HFF-Myc (cell line): ENCODE measurements around the gene JMJD7.

Source experiments
- DNase-seq: peaks from one replicate; pipeline ENCODE4 v3.0.0-alpha.2; 2011; ENCODE audit warnings: low read depth; ENCODE audit errors: extremely low read depth
- H3K4me3 ChIP-seq: replicated peaks from 2 replicates; pipeline ENCODE4 v1.5.1; 2011; ENCODE audit warnings: low read depth, mild to moderate bottlenecking, control low read depth, low read length
- TF ChIP-seq, protein P1 (sequence below): IDR thresholded peaks from 2 replicates; pipeline ENCODE4 v1.5.1; 2012; ENCODE audit warnings: mild to moderate bottlenecking, low read depth, low read length, control low read depth; ENCODE audit errors: missing control alignments

JMJD7 gene

DNA sequence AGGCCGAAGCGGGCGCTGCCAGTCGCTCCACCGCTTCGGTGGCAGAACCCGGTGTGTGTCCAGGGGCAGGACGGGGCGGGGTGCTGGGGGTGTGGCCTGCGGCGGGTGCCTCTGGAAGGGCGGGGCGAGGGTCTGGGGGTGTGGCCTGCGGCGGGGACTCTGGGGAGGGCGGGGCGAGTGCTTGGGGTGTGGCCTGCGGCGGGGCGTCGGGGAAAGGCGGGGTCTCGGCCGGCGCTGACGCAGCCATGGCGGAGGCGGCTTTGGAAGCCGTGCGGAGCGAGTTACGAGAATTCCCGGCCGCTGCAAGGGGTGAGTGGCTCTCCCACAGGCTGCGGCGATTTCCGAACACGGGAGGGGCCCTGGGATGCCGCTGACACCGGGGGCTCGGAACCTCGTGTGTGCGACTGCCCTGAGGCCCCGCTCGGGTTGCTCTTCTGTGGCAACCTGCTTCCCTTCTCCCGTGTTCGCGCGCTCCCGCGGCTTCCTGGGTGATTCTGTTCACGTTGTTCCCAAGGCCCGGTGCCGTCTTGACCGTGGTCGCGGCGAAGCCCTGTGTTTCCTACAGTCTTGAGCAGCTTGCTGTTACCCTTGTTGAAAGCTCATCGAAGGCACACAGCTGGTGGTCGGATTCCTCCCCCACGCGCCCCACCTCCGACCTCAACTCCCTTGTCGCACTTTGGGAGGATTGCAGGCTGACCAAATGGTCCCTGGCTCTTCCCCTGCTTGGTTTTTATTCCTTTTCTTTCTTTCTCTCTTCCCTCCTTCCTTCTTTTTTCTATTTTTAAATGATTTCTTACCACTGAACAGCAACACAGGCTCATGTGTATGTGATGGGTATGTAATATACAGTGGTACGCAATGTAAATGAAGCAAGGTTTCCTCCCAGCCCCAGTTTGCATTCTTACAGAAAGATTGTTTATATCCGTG lies at the start of gene JMJD7:
TSS of gene JMJD7 (plus strand) at position 213 of the 927 bp plus-strand sequence. CDS start at position 246, 33 bp downstream.
- TF ChIP-seq, protein P1, sequence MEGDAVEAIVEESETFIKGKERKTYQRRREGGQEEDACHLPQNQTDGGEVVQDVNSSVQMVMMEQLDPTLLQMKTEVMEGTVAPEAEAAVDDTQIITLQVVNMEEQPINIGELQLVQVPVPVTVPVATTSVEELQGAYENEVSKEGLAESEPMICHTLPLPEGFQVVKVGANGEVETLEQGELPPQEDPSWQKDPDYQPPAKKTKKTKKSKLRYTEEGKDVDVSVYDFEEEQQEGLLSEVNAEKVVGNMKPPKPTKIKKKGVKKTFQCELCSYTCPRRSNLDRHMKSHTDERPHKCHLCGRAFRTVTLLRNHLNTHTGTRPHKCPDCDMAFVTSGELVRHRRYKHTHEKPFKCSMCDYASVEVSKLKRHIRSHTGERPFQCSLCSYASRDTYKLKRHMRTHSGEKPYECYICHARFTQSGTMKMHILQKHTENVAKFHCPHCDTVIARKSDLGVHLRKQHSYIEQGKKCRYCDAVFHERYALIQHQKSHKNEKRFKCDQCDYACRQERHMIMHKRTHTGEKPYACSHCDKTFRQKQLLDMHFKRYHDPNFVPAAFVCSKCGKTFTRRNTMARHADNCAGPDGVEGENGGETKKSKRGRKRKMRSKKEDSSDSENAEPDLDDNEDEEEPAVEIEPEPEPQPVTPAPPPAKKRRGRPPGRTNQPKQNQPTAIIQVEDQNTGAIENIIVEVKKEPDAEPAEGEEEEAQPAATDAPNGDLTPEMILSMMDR = no peak
- H3K4me3 ChIP-seq = peak within 1 kb of the TSS; percentile 83
- DNase-seq = peak; percentile 43

DNA sequence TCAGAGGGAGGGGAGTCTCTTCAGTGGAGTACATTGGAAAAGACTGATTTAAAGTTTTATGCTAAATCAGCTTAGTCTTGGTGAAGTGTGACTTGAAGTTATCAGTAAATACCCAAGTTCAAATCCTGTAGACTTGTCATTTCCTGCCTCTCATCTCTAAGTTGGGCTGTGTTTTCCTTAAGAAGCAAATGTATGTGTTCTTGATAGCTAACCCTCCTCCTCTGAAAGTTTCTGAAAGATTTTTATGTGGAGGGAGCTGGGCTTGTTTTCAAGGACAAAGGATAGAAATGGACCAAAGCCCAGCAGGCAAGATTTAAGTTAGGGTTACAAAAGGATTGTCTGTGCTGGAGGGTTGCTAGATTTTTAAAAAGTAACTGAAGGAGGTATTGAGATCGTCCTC lies 49.4 kb upstream of the JMJD7 start:
- peak overlapping the region; percentile 56 for H3K4me3 ChIP-seq
- TF ChIP-seq, protein P1 = no peak
- DNase-seq = no peak

DNA sequence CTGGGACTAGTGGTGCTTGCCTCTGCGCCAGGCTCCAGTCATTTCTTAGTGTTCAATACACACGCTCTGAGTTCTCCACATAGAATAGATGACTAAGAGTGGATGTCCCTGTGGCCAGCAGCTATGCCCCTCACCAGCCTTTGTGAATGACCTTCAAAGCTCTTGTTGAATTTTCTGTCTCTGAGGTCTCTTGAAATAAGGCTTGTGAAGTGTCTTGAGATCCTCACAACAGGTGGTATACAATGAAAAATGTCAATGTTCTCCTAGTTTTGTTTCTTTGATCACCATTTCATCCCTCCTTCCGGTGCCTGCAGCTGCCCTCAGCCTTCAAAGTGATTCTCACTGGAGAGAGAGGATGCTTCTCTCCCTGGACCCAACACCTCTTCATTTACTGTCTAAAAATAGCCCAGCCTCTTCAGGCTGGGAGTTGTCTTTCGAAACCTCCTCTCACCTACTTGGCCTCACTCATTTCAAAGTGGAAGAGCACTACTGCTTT lies 48.2 kb upstream of the JMJD7 start:
- no peak overlapping the region for H3K4me3 ChIP-seq
- TF ChIP-seq, protein P1 = no peak
- no peak for DNase-seq

DNA sequence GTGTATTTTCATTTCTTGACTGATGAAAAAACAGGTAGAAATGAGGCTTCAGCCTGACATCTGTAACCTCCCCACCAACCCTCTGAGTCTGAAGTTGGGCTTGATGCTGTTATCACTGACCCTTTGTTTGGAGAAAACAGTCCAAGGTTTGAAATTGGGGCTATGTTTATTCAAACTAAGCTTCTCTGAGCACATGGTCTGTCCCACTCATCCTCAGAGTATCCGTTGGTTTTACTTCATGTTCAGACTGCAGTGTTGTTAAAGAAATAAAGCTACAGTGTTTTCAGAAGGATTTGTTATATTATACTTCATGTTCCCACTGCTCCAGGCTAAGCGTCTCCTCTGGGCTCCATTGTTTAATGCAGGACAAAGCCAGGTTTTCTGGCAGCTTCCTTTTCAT lies 47.6 kb upstream of the JMJD7 start:
- no peak overlapping the region for H3K4me3 ChIP-seq
- no peak for DNase-seq
- TF ChIP-seq, protein P1 = no peak

DNA sequence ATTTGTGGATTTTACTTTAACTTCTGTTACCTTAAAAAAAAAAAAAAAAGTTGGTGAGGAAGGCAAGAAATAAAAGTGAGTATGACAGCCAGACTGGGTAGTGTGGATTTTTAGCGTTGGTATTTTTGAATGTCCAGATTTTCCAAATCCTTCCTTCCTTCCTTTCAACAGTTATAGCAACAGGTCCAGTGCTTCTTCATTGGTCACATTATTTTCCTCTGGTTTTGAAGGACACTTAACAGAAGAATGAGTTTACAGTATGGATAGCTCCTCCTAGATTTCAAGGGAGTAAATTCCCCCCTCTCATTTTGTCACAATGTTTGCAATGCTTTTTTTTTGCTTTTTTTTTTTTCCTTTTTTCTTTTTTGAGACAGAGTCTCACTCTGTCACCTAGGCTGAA lies 47.2 kb upstream of the JMJD7 start:
- TF ChIP-seq, protein P1 = no peak
- no peak overlapping the region for H3K4me3 ChIP-seq
- DNase-seq = no peak

DNA sequence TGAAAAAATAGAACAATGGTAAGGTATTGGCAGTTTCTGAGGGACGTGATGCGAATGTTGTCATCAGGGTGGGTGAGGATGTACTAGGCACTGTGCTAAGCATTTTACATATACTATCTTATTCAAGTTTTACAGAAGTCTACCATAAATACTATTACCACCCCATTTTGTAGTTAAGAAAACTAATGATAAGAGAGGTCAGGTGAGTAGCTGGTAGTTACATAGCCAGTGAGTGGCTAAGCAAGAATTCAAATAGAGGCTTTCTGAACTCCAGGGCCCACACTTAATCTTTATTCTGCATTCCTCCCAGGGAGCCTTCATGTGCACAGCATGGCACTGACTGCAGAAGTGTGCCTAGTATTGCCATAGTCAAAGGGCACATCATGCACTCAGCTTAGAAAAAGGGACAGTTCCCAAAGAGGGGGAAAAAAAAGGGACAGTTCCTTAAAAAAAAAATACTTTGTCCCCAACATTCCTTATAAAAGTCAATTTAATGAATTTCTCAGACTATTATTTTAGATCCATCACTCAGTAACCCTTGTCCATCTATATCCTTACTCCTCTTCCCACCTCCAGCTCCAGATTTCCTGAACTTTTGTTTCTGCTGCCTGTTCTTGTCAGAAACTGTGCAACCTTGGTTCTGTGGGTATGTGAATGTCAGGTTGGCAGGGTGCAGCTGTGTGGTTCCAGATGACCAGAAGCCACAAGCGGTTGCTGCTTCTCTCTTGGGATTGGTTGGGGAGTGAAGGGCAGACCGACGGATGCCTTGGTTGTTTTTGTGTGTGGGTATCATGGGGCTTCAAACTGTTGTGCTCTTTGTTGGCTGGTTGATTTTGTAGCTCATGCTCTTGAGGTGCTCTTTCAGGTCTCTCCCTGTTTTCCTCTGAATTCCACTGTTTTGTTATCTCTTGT lies 45.3 kb upstream of the JMJD7 start:
- no peak overlapping the region for H3K4me3 ChIP-seq
- TF ChIP-seq, protein P1 = no peak
- no peak for DNase-seq
